Jurkat, Clone E6-1 (cell line): Measurements from ENCODE around the gene CYP11A1.
A peak's percentile ranks its signal among the peaks of the same experiment; 100 is the strongest.

Experiments used
- DNase-seq: peaks from one replicate; pipeline ENCODE4 v3.0.0-alpha.2; 2011; ENCODE audit warnings: low read depth, low spot score
- H3K4me3 ChIP-seq: 2 replicates; pipeline ENCODE4 v1.5.1; 2011; ENCODE audit warnings: mild to moderate bottlenecking, low read length, control low read depth, moderate library complexity

Gene CYP11A1

DNA sequence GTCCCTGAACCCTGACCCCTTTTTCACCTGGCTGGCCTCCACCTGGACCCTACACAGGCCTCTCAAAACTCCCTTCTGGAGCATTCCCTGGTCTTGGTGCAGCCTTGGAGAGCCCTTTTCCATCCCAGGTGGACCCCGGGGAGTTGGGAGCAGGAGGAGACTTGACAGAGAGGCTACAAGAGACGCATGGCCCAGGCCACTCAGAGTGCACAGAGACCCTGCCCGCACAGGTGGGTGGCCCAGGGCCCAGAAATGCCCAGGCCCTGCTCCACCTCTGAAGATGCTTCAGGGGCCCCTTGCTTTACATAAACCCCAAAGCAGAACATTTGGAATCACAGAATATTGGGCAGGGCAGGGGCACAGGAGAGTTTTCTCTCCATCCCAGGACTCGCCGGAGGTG is 34.4 kb downstream of the CYP11A1 start:
- no peak overlapping the region for H3K4me3 ChIP-seq
- no peak for DNase-seq

DNA sequence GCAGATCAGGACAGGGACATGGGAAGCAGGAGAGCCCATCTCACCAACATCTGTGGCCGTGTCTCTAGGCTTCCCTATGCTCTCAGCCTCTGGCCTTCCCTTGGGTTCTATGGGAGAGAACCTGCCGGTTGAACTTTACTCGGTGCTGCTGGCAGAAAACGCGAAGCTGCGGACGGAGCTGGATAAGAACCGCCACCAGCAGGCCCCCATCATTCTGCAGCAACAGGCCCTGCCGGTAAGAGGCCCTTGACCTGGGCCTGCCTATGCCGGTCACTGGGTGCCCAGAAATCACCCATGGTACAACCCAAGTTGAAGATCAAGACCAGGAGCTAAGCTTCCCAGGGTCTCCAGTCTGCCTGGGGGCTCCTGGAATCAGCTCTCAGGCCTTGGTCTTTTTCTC is 34.8 kb downstream of the CYP11A1 start:
- DNase-seq, result no peak
- no peak overlapping the region for H3K4me3 ChIP-seq

DNA sequence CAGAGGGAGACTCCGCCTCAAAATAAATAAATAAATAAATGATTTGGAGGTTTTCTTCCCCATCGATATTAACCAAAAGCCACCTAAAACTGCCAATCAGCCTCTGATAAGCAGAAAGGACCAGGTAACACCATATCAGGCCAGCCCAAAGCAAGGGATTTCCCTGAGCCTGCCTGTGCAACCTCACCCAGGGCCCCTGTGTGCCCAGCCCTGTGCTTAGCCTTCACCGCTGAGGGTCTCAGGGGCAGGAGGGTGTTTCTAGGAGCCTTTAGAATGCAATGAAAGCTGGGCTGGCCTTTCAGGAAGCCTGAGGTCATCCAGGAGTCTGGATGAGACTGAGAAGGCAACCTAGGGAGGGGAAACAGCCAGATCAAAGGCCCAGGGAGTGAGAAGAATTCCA is 35.4 kb downstream of the CYP11A1 start:
- DNase-seq, result no peak

DNA sequence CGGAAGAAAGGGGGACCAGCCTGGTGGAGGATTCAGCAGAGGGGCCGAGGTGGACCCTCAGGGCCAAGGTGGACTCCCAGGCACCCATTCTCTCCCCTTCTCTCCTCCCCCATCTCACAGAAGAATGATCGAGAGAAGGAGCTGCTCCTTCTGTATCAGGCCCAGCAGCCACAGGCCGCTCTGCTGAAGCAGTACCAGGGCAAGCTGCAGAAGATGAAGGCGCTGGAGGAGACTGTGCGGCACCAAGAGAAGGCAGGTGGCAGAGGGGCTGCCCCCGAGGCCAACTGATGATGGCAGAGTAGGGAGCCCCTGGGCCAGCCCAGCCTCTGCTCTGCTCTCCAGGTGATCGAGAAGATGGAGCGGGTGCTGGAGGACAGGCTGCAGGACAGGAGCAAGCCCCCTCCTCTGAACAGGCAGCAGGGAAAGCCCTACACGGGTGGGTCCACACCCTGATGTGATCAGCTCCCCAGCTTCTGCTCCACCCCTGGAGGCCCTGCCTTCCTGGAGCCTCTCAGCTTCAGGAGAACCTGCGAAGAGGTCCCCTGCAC is 36.5 kb downstream of the CYP11A1 start:
- DNase-seq, result no peak

More for the DNA sequence above, 35.4 kb downstream of the CYP11A1 start:
- no peak overlapping the region for H3K4me3 ChIP-seq

DNA sequence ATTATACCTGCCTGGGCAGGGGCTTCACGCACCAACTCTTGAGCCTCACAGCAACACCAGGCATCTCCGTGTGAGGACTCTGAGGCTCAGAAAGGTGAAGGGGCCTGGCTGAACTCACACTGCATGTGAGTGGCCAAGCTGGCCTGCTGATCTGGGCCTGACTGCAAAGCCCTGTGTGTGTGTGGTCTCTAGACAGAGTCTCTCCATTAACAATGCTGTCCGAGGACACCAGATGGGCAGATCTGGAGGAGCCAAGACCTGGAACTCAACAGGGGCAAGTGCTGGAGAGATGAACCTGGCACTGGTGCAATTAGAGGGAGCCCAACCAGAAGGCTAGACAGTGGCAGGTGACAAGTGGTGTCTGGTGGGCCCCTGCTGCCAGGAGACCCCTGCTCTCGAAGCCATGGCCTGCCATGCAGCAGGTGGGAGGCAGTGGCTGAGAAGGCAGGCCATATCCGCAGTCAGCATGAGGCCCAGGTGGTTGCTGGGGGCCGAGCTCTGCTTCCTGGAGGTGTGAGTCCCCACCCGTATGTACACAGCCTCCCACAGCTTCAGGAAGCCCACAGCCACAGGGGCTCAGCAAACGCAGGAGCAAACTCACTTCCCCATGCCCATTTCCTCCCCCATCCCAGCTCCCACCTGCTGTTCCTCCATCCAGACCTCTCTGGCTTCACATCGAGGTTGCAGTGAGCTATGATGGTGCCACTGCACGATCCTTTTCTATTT is 39.0 kb downstream of the CYP11A1 start:
- no peak overlapping the region for H3K4me3 ChIP-seq
- DNase-seq, result no peak

More for the DNA sequence above, 36.5 kb downstream of the CYP11A1 start:
- H3K4me3 ChIP-seq, result no peak overlapping the region

DNA sequence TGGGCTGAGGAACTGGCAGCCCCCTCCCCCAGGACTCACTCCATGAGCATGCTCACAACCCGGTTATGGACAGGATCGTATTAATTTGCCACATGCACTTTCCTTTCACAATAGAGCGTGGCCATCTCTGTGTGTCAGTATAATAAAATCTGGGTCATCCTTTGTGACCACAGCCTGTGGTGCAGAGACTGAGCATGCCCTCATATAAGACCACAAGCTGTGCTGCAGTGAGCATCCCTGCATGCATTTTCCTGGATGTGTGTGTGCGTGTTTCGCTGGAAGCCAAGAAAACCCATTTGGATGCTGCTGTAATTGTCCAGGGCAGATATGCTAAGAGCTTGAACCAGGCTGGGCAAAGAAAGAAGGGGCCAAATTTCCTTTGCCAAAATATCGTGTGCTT is 39.7 kb downstream of the CYP11A1 start:
- no peak for DNase-seq
- H3K4me3 ChIP-seq, result no peak overlapping the region

DNA sequence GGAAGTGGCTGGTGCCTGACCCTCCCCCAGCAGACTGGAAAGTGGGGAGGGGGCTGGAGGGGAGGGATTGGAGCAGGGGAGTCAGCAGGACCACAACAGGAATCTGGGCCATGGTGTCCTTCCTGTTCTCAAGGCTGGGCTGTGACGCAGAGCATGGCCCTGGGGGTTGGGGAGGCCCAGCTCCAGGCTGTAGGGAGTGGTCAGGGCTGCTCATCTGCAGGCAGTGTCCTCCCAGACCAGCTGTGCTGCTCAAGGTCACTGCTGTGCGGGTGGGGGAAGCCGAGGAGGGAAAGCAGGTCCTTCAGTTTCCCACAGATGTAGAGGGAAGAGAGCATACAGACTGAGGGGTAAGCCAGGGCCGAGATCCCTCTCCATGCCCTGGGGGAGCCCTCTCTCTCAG is 40.7 kb downstream of the CYP11A1 start:
- DNase-seq, result no peak
- no peak overlapping the region for H3K4me3 ChIP-seq

DNA sequence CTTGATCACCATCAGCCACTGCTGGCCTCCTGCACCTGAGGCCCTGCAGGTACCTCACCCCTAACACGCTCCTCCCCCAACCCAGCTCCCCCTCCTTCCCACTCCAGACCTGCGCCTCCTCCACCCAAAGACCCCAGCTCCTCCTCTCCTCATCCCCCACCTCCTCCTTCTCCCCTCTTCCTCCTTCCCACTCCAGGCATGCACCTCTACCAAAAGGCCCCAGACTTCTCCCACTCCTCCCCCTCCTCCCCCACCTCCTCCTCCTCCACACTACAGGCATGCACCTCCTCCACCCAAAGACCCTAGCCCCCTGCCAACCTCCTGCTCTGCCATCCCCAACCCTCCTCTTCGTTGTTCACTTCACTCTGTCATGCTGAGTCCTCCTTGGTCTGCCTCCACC is 42.7 kb downstream of the CYP11A1 start:
- no peak overlapping the region for H3K4me3 ChIP-seq
- no peak for DNase-seq

DNA sequence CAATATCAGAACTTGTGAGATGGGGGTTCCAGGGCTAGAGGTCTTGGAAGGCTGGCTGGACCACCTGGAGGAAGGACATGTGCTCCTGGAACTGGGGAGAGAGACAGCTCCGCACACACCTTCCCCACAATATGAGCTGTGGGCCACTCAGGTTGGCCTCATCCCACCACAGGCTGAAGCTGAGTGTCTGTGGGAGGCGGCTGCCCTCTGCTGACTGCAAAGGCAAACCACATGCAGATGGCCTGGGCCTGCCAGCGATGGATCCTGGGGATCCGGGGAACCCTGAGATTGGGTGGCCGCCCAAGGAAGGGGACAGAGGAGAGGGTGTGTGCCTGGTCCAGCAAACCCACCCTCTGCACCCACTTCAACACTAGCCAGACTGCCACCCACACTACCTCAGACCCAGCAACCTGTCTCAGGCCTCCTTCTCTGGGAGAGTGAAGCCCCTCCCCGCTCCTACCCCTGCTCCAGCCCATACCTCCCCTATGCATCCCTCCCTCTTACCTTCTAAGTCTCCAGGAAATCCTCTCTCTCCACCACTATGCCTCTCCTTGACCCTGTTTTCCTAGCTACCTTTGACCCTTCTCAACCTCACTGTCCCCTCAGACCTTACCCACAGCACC is 44.8 kb downstream of the CYP11A1 start:
- no peak for DNase-seq
- H3K4me3 ChIP-seq, result no peak overlapping the region

DNA sequence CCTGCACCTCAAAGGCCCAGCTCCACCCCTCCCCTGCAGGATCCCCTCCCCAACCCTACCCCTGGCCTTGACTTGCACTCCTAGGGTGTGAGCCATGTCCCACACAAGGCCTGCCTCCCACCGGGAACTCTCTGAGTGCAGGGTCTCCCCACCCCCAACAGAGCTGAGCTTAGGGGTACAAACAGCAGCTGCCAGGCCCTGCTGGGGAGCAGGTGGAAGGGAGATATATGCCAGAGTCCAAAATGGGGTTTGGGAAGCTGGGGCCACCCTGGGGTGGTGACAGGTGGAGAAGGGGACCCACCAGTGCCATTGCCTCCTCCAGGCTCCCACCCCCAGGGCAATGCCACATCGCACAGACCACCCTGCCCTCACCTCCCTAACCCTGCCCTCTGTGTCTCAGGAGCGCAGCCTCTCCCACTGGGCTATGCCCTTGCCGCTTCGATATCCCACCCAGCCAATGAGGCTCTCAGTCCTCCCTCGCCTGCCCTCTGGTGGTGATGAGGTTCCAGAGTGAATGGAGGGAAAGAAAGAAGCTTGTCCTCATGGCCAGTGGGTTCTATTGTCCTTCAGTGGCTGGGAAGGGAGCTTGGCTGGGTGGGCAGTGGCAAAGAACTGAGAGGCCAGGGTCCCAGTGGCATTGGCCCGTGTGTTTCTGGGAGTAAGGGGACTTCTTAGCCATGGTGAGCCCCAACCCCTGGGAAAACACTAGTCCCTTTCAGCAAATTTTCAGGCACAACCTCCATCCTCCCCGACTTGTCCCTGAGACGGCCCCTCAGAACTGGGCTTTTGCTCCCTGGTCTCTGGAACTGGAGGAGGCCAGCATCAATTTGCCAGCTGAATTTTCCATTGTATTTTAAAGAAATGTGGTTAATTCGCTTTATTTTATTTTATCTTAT is 46.8 kb downstream of the CYP11A1 start:
- DNase-seq, result peak; percentile 48
- H3K4me3 ChIP-seq, result no peak overlapping the region

DNA sequence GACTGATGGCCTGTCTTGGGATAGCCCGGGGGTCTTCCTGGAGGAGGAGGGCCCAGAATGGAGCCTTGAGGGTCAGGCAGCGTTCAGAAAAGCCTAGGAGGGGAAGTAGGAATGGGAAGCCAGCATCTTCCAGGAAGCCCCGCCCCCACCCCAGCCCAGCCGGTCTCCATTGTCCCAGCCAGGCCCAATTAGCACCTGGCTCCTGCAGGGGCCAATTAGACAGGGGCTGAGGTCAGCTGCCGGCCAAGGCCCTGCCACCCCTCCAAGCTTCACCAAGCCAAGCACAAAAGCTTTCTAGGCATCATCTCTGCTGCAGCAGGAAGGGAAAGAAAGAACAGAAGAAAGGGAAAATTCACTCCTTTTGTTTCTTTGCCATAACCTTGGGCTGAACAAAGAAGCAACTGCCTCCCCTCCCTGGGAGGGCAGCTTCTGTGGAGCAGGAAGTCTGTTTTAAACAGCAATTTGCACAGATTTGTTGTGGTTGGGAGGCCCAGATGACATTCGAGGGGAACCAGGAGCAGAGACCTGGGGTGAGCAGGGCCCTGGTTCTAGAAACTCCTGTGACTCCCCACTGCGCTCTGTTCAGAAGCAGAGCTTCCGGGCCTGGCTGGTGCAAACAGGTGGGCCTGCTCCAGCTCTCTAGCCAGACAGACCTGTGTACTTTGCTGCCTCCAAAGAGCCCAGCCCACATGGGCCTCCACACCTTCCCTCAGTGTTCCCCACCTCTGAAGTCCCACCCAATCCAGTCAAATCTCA is 47.7 kb downstream of the CYP11A1 start:
- peak; percentile 45 for DNase-seq

DNA sequence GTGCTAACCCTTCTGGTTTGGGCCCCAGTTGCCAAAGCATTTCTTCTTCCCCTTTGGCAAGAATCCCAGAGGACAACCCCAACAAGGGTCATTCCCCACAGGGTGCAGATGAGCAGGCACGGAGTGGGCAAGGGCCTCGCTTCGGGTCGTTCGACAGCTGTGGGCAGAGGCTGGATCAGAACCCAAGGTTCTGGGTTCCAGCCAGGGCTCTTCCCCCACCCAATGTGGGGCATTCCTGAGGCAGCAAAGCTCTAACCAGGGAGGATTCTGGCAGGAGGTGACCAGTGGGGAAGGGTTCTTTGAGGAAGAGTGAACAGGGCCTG is 48.3 kb downstream of the CYP11A1 start:
- no peak overlapping the region for H3K4me3 ChIP-seq
- no peak for DNase-seq

More for the DNA sequence above, 47.7 kb downstream of the CYP11A1 start:
- H3K4me3 ChIP-seq, result no peak overlapping the region

DNA sequence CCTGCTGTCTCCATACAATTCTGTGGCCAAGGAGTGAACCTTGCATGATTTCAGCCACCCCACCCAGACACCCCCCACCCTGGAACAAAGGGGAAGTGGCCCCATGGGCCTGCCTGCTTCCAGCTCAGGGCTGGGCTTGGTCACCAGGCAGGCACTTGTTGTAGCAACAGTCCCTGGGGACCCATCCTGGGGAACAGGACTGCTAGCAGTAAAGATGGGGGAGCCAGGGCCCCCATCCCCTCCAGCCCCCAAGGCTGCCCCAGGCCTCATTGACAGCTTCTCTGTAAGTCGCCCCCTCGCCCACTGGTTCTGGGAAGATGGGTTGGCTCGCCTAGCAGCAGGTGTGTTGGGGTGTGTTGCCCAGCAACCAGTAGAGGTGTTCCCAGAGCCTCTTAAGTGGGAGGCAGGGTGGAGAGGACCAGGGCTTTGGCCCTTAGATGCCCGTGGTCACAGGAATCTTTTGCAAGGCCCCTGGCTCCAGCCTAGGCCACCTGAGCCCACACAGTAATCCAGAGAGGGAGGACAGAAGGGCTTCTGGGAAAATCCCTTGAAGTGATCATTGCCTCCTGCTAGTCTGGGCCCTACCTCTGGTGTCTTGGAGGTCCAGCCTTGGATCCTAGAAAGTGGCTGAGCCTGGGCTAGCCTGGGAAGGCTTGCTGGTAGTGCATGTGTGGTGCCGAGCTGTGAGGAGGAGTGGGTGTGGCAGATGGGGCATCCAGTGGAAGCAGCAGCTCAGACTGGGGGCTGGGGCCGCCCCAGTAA is 48.9 kb downstream of the CYP11A1 start:
- H3K4me3 ChIP-seq, result no peak overlapping the region
- no peak for DNase-seq

DNA sequence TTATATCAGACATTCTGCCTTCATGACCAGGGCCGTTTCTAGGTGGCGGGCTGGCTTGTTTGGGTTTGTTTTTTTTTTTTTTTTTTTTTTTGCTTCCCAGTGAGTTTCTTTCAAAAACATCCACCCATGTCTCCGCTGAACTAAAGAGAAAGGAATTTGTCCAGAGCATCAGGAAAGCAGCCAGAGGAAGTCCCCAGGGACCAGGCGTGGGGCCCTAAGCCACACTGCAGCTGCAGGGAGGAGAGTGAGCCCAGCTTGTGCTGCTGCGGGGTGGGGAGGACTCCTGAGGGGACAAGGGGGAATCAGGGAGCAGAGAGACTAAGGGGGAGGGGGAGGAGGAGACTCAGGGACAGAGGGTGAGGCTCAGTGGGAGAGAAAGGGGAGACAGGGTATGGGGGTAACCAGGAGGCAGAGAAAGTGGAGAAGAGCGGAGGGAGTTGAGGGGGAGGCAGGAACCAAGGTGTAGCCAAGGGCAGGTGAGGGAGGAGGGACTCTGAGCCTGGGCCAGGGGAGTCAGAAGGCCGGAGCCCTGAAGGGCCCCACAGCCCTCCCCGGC is 49.5 kb downstream of the CYP11A1 start:
- H3K4me3 ChIP-seq, result no peak overlapping the region
- no peak for DNase-seq

DNA sequence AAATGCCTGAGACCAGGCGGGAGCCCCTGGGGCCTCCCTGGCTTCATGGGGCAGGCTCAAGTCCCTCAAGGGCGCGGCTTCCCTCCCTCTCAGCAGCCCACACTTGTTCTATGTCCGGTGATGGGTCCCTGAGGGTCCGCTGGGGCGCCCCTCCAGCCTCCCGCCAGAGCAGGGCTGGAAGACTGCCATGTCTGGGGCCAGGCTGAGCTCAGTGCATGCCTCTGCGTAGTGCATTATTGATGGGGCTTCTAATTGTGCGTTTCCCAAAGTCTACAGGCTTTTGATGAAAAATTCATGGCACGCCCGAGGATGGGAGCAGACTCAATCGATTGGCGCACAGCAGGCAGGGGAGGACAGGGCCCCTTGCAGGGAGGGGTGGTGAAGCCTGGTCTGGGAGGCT is 51.3 kb downstream of the CYP11A1 start:
- DNase-seq, result no peak
- H3K4me3 ChIP-seq, result no peak overlapping the region

DNA sequence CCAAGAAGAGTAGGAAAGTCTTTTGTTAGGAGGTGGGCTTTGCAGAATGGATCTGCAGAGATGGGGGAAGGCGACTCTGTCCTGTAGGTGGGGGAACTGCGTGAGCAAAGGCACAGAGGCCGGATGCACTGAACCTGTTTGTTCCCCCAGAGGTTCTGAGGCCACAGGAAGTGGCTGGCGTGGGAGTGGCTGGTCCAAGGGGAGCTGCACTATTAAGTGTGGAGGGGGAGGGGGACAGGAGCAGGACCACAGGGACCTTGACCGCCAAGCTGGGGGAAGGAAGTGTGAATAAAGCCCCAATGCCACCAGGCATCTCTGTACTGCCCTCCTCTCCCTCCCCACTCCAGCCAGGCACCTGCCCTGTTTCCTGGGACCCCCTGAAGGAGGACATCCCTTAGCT is 51.8 kb downstream of the CYP11A1 start:
- DNase-seq, result peak; percentile 52
- H3K4me3 ChIP-seq, result no peak overlapping the region

DNA sequence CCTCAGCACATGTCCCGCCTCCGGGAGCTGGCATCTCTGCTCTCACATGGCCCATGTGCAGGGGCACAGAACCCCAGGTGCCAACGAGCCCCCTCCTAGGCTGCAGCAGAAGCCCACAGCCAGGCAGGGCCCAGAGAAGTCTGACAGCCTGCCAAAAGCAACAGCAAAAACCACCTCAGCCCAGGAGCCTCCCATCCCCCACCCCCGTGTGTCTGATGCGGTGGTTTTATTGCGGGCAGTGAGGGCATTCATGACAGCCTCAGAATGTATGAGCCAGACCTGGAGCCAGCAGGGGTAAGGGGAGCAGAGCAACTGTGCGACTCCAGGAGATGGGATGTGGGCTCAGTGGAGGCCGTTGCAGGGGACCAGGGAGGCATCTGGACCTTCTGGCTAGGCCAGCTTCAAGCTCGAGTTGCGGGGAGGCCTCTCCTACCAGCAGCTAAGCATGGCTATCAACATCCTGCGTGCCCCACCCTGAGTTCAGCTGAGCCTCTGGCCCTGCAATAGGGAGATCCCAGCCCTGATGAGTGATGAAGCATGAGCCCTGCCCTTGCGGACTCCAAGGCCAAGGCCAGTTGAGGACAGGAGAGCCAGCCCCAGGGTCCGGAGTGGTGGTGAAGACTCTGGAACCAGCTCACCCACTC is 52.5 kb downstream of the CYP11A1 start:
- H3K4me3 ChIP-seq, result peak overlapping the region; percentile 2; the same call in 1 of the 2 replicates
- DNase-seq, result peak; percentile 91

DNA sequence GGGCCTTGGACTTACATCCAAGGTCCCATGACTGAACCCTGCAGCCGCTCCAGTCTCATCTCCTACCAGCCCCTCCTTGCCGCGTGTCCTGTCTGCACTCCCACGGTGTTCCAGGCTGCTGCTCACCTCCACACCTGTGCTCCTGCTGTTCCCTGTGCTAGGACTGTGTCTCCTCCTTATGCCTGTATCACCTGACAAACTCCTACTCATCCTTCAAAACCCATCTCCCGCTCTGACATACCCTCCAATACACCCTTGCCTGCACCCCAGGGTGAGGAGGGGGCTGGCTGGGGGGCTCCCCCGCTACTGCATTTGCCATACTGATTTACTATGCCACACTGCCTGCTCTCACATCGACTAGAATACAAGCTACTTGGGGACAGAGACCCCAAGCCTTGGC is 53.6 kb downstream of the CYP11A1 start:
- H3K4me3 ChIP-seq, result no peak overlapping the region
- no peak for DNase-seq
